Spleen (tissue), 7 donors: ENCODE measurements around the gene GNAO1.

Source experiments
- CTCF ChIP-seq, 11 experiments: fragments of 200-600 bp in 7 of 11; fragments of 450-650 bp in 4 of 11; sonication (generic) in 4 of 11; IDR thresholded peaks in 8 of 11; conservative IDR thresholded peaks in 3 of 11; 1 replicate in 7 of 11; 2 replicates in 4 of 11; pipeline versions ENCODE4 v1.4.0 to v1.8.0; 2016 to 2021; ENCODE audit warnings: antibody characterized with exemption in 11 of 11, inconsistent platforms in 4 of 11, mild to moderate bottlenecking in 1 of 11
- POLR2A ChIP-seq, 3 donors: fragments of 450-650 bp; IDR thresholded peaks; one replicate each; pipeline ENCODE4 v1.5.1; 2017; ENCODE audit warnings: antibody characterized with exemption in 3 of 3, mild to moderate bottlenecking in 1 of 3
- donor health status: DM: no; HTN: no; CAD: no; lungs with moderate emphysema.
- donor health status: DM: no; HTN: no; CAD: no.
- donor health status: DM: no; HTN: no; CAD: no.

GRCh38 chr16:56362057-56362655 is 170.9 kb downstream of the GNAO1 start:
- TF ChIP-seq CTCF (IDR thresholded peaks at IDR 0.05 in 8 of 11, conservative IDR thresholded peaks at IDR 0.05 in 3 of 11) (no peak), POLR2A (IDR thresholded peaks at IDR 0.05) (no peak)
